Gastroesophageal sphincter (tissue), 4 donors: Measurements from ENCODE around the gene ZNF479. TPM values are rescaled to one million over a fixed set of nuclear protein-coding genes. Genes with fewer than 3 reads are reported as not detected.
"Not testable (repeated sequence)": the region's sequence is repeated elsewhere in the genome, so short reads cannot be mapped to it uniquely, and the experiment has no call there.

Source experiments
- ATAC-seq: fragments of 150-250 bp; one replicate; pipeline ENCODE4 v1.9.1; 2016; ENCODE audit warnings: mild to moderate bottlenecking, moderate library complexity
- H3K27ac ChIP-seq, 4 donors: fragments of 200-600 bp; sonication (generic) in 3 of 4; 1 replicate in 3 of 4; 2 replicates in 1 of 4; pipeline ENCODE4 v1.5.1; 2016 to 2019
- H3K27me3 ChIP-seq: fragments of 200-600 bp; sonication (generic); one replicate; pipeline ENCODE4 v1.5.1; 2019
- H3K36me3 ChIP-seq, 2 donors: fragments of 200-600 bp; sonication (generic); one replicate each; pipeline ENCODE4 v1.5.1; 2019; ENCODE audit warnings: control low read depth in 1 of 2
- H3K4me1 ChIP-seq, 3 donors: fragments of 200-600 bp; sonication (generic); 1 replicate in 2 of 3; 2 replicates in 1 of 3; pipeline ENCODE4 v1.5.1; 2016 to 2019; ENCODE audit warnings: control low read depth in 2 of 3
- H3K4me3 ChIP-seq, 2 donors: fragments of 200-600 bp; sonication (generic); one replicate each; pipeline ENCODE4 v1.5.1; 2019; ENCODE audit warnings: mild to moderate bottlenecking in 1 of 2, moderate library complexity in 1 of 2
- H3K9me3 ChIP-seq, 3 donors: fragments of 200-600 bp; sonication (generic); one replicate each; pipeline ENCODE4 v1.5.1; 2017 to 2019; ENCODE audit warnings: control low read depth in 2 of 3
- EP300 ChIP-seq: sonication (generic); formaldehyde crosslinking; IDR thresholded peaks from one replicate; pipeline ENCODE4 v1.6.1; 2017; ENCODE audit warnings: antibody characterized with exemption, mild to moderate bottlenecking
- POLR2A ChIP-seq, 2 donors: fragments of 450-650 bp; IDR thresholded peaks; one replicate each; pipeline ENCODE4 v1.6.1; 2017; ENCODE audit warnings: antibody characterized with exemption in 2 of 2, mild to moderate bottlenecking in 2 of 2, moderate library complexity in 1 of 2
- POLR2AphosphoS5 ChIP-seq: sonication (generic); formaldehyde crosslinking; IDR thresholded peaks from one replicate; pipeline ENCODE4 v1.6.1; 2017; ENCODE audit warnings: antibody characterized with exemption
- WGBS, 2 donors: methylation state at CpG; one replicate each; pipeline ENCODE4 v1.1.5; 2018; ENCODE audit warnings: low coverage in 1 of 2; 5-methylcytosine and 5-hydroxymethylcytosine counted together
- total RNA-seq, 4 donors: library from RNA; depleted of rRNA; stranded (reverse); fragments of >200 nt; gene quantifications; one replicate each; pipeline ENCODE4 v1.1.0, GENCODE V29; 2016
- TF ChIP-seq, protein P1 (sequence below), 4 experiments: fragments of 200-600 bp in 2 of 4; fragments of 450-650 bp in 2 of 4; sonication (generic) in 1 of 4; IDR thresholded peaks; one replicate each; pipeline ENCODE4 v1.5.1; 2017 to 2019; ENCODE audit warnings: antibody characterized with exemption in 4 of 4, mild to moderate bottlenecking in 2 of 4, moderate library complexity in 2 of 4

The ZNF479 gene
- total RNA-seq = not detected

DNA sequence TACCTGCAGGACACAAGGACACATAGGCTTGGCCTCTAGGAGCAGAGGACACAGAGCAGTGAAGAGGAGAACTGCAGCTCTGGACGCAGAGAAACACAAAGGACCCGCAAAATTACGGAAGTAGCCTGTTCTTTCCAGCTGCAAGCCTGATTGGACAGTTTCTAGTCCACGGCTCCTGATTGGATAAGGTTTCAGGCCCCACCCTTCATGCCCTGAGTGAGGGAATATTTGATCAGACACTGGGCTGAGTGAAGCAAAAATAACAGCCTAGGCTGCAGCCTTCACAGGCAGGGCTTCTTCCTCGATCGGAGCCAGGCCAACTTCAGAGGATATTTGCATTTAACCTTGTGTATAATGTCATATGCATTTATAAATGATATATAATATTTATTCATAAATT, at the start of gene ZNF479:
Gene ZNF479 (minus strand): TSS at position 101 of the 400 bp plus-strand sequence. CDS start 112 bp downstream, outside the sequence.
- ATAC-seq, H3K27ac ChIP-seq, H3K36me3 ChIP-seq, H3K4me3 ChIP-seq, H3K27me3 ChIP-seq, H3K4me1 ChIP-seq: not testable (repeated sequence)
- 77 to 91% methylated on average over 6 of the region's 6 CpGs for WGBS, 2 donors
- H3K9me3 ChIP-seq = peaks cover 0 to 87% (median 0%) of the 10 kb centered on the region in 3 donors

DNA sequence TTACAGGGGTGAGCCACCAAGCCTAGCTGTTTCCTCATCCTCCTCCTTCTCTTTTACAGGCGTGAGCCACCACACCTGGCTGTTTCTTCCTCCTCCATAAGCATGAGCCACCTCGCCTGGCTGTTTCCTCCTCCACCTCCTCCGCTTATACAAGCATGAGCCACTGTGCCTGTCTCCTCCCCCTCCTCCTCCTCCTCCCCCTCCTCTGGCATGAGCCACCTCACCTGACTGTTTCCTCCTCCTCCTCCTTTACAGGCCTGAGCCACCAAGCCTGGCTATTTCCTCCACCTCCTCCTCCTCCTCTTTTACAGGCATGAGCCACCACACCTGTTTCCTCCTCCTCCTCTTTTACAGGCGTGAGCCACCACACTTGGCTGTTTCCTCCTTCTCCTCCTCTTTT, 49.8 kb upstream of the ZNF479 start:
- peaks cover 0 to 61% (median 0%) of the 10 kb centered on the region in 3 donors for H3K9me3 ChIP-seq

DNA sequence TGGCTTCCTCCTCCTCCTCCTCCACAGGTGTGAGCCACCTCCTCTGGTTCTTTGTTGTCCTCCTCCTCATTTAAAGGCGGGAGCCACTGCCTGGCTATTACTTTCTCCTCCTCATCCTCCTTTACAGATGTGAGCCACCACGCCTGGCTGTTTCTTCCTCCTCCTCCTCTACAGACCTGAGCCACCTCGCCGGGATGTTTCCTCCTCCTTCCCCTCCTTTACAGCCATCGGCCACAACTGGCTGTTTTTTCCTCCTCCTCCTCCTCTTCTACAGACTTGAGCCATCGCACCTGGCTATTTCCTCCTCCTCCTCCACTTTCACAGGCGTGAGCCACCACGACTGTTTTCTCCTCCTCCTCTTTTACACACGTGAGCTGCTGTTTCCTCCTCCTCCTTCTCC, 49.0 kb upstream of the ZNF479 start:
- ATAC-seq = no peak
- no peaks in the 10 kb centered on the region for H3K27me3 ChIP-seq
- WGBS, 2 donors = 73 to 76% methylated on average over 3 to 9 of the region's 9 CpGs
- no peak overlapping the region for H3K4me3 ChIP-seq
- H3K4me1 ChIP-seq = no peaks in the 10 kb centered on the region
- H3K9me3 ChIP-seq = peaks cover 0 to 67% (median 0%) of the 10 kb centered on the region in 3 donors
- H3K36me3 ChIP-seq = no peaks in the 10 kb centered on the region
- no peak for TF ChIP-seq EP300
- TF ChIP-seq, protein P1, sequence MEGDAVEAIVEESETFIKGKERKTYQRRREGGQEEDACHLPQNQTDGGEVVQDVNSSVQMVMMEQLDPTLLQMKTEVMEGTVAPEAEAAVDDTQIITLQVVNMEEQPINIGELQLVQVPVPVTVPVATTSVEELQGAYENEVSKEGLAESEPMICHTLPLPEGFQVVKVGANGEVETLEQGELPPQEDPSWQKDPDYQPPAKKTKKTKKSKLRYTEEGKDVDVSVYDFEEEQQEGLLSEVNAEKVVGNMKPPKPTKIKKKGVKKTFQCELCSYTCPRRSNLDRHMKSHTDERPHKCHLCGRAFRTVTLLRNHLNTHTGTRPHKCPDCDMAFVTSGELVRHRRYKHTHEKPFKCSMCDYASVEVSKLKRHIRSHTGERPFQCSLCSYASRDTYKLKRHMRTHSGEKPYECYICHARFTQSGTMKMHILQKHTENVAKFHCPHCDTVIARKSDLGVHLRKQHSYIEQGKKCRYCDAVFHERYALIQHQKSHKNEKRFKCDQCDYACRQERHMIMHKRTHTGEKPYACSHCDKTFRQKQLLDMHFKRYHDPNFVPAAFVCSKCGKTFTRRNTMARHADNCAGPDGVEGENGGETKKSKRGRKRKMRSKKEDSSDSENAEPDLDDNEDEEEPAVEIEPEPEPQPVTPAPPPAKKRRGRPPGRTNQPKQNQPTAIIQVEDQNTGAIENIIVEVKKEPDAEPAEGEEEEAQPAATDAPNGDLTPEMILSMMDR (IDR thresholded peaks at IDR 0.05) = no peak
- no peak for TF ChIP-seq POLR2AphosphoS5
- no peak for TF ChIP-seq POLR2A (IDR thresholded peaks at IDR 0.05)
- H3K27ac ChIP-seq = no peak overlapping the region

More for the DNA sequence above, 49.8 kb upstream of the ZNF479 start:
- TF ChIP-seq EP300 (no peak), POLR2A (IDR thresholded peaks at IDR 0.05) (no peak), POLR2AphosphoS5 (no peak)
- TF ChIP-seq, protein P1 (IDR thresholded peaks at IDR 0.05) = no peak
- Histone ChIP-seq H3K27ac (no peak overlapping the region), H3K4me1 (no peaks in the 10 kb centered on the region), H3K36me3 (no peaks in the 10 kb centered on the region), H3K4me3 (no peak overlapping the region), H3K27me3 (no peaks in the 10 kb centered on the region)
- 62 to 78% methylated on average over 2 to 4 of the region's 4 CpGs for WGBS, 2 donors
- ATAC-seq = no peak

DNA sequence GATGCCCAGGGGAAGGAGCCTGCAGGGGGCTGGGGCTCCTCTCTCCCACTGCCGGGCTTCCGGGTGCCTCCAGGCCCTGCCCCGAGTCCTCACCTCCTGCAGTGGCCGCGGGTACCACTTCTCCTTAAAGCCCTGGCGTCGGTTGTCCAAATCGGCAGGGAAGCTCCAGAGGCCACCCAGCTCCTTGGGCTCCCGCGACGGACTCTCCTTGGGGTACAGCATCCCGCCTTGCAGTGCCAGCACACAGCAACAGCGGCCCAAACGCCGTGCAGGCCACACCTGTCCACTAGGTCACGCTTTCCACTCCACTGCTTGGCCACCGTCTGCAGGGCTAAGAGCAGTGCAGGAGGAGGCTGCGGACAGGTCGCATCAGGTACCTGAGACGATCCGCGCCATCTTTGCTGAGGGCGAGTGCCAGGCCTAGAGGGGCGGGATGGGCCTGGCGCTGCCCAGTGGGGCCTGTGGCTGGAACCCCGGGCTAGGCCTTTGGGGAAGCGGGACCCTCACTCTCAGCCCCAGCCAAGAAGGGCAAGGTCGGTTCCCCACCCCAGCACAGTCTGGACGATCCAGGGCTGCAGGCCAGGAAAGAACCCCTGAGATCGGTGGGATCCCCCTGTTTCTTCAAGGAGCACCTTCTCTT, 47.7 kb upstream of the ZNF479 start:
- peaks cover 0 to 78% (median 0%) of the 10 kb centered on the region in 3 donors for H3K9me3 ChIP-seq
- WGBS, 2 donors = 80 to 96% methylated on average over 1 to 12 of the region's 30 CpGs
- H3K4me1 ChIP-seq = no peaks in the 10 kb centered on the region
- no peaks in the 10 kb centered on the region for H3K36me3 ChIP-seq
- ATAC-seq = peak; percentile 13
- H3K27ac ChIP-seq = no peak overlapping the region
- H3K4me3 ChIP-seq = no peak overlapping the region
- TF ChIP-seq, protein P1 (IDR thresholded peaks at IDR 0.05) = no peak
- no peaks in the 10 kb centered on the region for H3K27me3 ChIP-seq

DNA sequence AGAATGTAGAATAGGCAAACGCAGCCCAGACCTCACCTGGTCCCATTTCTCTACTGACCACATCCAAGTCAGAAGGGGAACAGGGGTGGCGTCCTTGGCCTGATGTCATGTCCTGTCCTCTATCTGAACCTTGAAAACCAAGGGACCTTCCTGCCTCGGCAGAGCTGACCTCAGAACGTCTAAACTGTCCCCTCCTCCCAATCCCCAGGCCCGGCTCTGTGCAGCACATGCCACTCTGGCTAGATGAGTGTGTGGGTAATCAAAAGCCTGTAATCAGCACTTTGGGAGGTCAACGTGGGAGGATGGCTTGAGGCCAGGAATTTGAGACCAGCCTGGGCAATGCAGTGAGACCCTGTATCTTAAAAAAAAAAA, 46.5 kb upstream of the ZNF479 start:
- Histone ChIP-seq H3K27me3 (no peaks in the 10 kb centered on the region), H3K9me3 (peaks cover 0 to 78% (median 0%) of the 10 kb centered on the region in 3 donors), H3K4me3 (no peak overlapping the region), H3K36me3 (no peaks in the 10 kb centered on the region), H3K4me1 (no peaks in the 10 kb centered on the region), H3K27ac (no peak overlapping the region)
- no peak for ATAC-seq
- WGBS, 2 donors = 77 to 100% methylated on average over 1 to 3 of the region's 6 CpGs
- TF ChIP-seq, protein P1 (IDR thresholded peaks at IDR 0.05) = no peak
- TF ChIP-seq EP300 (no peak), POLR2A (IDR thresholded peaks at IDR 0.05) (no peak), POLR2AphosphoS5 (no peak)
